Measurements from ENCODE around the gene NTNG1.

GRCh38 chr1:107105914-107106313 lies 34.9 kb upstream of the NTNG1 start:
- TF ChIP-seq CTCF (IDR thresholded peaks at IDR 0.05): no peak
- TF ChIP-seq POLR2A (IDR thresholded peaks at IDR 0.05): no peak
